Stimulated activated CD8-positive, alpha-beta memory T cell treated with anti-CD3 and anti-CD28 coated beads, Interleukin-2, amount 100 ng/mL, for 48 hours (primary cell): ENCODE results near the gene DNAJB2.
"Not testable (repeated sequence)": the region's sequence is repeated elsewhere in the genome, so short reads cannot be mapped to it uniquely, and the experiment has no call there.

Experiments used
- DNase-seq, 2 donors: peaks; one replicate each; pipeline ENCODE4 v3.0.0-alpha.2; 2020; ENCODE audit warnings: low read depth in 2 of 2

Gene DNAJB2

GRCh38 chr2:219285373-219285735, 6.2 kb downstream of the DNAJB2 start:
- no peak for DNase-seq

DNA sequence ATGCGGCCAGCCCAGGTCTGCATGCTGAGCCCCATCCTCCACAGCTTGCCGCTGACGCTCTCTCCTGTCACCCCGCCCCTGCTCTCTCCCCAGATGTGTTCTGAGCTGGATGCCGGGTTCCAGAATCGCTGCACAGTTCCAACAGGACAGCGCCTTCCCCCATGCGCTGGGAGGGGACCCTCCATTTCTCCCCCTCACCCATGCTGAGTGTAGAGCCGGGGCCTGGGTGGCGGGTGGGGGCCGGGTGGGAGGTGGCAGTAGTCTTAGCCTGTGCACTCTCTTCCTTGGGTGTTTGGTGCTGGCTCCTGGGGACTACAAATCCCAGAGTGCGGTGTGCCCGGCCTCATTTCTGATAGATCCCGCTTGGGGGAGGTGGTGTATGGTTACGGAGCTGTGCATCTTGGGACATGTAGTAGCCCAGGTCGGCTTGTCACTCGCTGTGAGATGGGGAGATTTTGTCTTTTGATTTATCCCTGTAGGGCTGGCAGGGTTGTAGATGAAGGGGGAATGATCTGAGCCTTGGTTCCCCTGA, 6.8 kb downstream of the DNAJB2 start:
- DNase-seq = no peak

- DNase-seq = no peak
Measured at GRCh38 chr2:219286436-219287115, 7.4 kb downstream of the DNAJB2 start.

DNA sequence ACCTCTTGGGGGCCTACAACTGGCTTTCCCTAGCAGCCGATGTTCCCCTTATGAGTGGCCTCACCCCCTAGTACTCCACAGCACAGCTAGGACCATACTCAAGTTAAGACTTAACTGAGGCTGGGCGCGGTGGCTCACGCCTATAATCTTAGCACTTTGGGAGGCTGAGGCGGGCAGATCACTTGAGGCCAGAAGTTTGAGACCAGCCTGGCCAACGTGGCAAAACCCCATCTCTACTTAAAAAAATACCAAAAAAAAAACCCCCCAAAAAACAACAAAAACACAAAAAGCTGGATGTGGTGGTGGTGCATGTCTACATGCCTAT, 7.9 kb downstream of the DNAJB2 start:
- DNase-seq = not testable (repeated sequence)

GRCh38 chr2:219287580-219288265, 8.6 kb downstream of the DNAJB2 start:
- DNase-seq = no peak

DNA sequence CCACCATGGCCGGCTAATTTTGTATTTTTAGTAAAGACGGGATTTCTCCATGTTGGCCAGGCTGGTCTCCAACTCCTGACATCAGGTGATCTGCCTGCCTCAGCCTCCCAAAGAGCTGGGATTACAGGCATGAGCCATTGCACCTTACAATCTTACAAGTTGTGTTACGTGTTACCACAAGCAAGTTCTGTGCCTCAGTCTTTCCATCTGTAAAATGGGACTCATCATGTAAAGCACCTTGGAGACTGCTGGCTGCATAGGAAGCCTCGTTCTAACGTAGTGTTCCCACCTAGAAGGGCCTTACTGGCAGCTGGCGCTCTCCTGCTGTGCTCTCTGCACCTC, 10.0 kb downstream of the DNAJB2 start:
- DNase-seq = no peak

DNA sequence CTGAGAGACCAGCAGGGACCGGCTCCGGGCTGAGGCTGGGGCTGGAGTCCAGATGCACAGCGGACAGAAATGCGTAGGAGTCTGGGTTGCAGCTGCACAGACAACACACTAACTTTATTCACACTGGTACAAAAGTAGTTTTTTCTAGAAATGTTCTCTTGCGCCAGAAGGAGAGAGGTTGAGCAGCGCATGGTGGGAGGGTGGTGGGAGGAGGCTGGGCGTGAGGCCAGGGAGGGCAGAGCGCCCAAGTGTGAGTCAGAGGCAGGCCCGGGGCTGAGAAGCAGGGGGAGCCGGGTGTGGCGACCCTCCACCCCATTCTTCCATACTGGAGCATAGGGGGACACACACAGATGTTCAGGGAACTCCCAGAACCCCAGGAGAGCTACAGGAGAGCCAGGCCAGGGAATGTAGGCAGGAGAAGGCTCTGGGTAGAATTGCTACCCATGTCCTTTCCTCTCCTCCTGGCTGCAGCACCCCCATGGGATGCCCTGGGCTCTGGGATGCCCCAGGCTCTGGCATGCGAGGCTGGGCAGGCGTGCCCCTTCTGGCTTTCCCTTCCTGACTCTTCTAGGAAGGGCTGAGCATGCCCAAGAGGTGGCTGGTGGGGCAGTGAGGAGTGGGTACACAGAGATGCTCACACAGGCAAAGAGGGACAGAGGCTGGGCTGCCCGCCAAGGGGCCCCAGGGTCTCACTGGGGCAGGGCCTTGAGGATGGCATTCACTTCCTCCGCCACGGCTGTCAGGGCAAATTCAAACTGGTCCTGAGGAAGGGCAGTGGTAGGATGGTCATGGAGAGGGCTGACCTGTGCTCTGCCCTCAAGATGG, 10.6 kb downstream of the DNAJB2 start:
- DNase-seq = no peak

- no peak for DNase-seq
Measured at GRCh38 chr2:219290381-219291171, 11.4 kb downstream of the DNAJB2 start.

- no peak for DNase-seq
Measured at GRCh38 chr2:219291394-219291793, 12.2 kb downstream of the DNAJB2 start.

- DNase-seq = no peak
Measured at GRCh38 chr2:219291910-219292490, 12.8 kb downstream of the DNAJB2 start.

- no peak for DNase-seq
Measured at GRCh38 chr2:219292616-219293015, 13.4 kb downstream of the DNAJB2 start.

GRCh38 chr2:219293736-219294231, 14.6 kb downstream of the DNAJB2 start:
- no peak for DNase-seq

GRCh38 chr2:219294356-219295351, 15.5 kb downstream of the DNAJB2 start:
- peak; percentile 82 to 84 for DNase-seq

DNA sequence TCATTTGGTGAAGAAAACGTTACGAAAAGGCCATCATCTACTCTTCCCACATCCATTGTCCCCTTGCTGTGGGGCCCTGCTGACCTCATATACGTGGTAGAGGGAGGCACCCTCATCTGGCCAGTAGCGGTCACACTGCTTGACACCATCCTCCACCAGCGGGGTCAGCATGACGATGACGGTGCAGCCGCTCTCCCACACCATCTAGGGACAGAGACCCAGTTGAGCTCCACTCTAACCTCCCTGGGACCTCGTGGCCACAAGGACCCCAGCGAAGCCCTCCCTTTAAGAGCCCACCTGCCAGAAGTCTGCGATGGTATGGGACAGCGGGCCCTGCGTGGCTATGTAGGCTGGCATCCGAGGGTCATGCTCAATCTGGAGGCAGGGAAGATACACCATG, 17.0 kb downstream of the DNAJB2 start:
- DNase-seq = no peak

- no peak for DNase-seq
Measured at GRCh38 chr2:219296631-219297391, 17.6 kb downstream of the DNAJB2 start.

GRCh38 chr2:219297766-219298456, 18.7 kb downstream of the DNAJB2 start:
- DNase-seq = no peak

- peak; percentile 79 to 88 for DNase-seq
Measured at GRCh38 chr2:219298759-219299371, 19.7 kb downstream of the DNAJB2 start.

DNA sequence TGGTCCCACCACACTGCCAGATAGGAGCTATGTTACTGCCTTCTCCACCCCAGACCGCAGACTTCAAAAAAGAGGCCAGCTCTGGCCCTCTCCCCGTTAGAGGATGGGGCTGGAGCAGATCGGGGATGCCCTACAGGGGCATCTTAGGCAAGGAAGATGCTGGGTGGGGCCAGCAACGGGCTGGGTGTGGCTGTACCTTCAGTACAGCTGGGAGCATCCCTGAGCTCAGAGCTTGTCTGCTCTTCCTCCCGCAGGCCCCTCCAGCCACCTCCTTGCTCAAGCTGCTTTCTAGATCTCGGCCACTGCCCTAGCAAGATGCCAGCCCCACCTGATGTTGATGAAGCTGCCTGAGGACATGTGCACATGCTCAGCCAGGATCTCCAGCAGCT, 20.2 kb downstream of the DNAJB2 start:
- no peak for DNase-seq
